SK-N-SH (cell line): Measurements from ENCODE around the gene PRR11.

ENCODE experiments used
- CHD2 ChIP-seq: fragments of 150-350 bp; IDR thresholded peaks from 2 replicates; pipeline ENCODE4 v1.6.1; 2018; ENCODE audit warnings: low read length; ENCODE audit not compliant: partially characterized antibody
- EP300 ChIP-seq, 2 experiments: IDR thresholded peaks; 2 replicates each; pipeline versions ENCODE4 v1.4.0 to v1.6.1; 2012; ENCODE audit warnings: borderline replicate concordance in 1 of 2, low read depth in 1 of 2, low read length in 1 of 2
- EZH2phosphoT487 ChIP-seq: fragments of 200-600 bp; sonication (generic); IDR thresholded peaks from 2 replicates; pipeline ENCODE4 v1.6.1; 2017; ENCODE audit warnings: low read depth, mixed run types, mild to moderate bottlenecking, antibody characterized with exemption, moderate library complexity, borderline replicate concordance
- GABPA ChIP-seq: IDR thresholded peaks from 2 replicates; pipeline ENCODE4 v1.4.0; 2012; ENCODE audit warnings: low read depth, mild to moderate bottlenecking
- GATA2 ChIP-seq: sonication (generic); formaldehyde crosslinking; IDR thresholded peaks from 2 replicates; pipeline ENCODE4 v1.5.0; 2020; ENCODE audit warnings: mild to moderate bottlenecking, missing genetic modification reagents
- IRF3 ChIP-seq: fragments of 150-350 bp; IDR thresholded peaks from 2 replicates; pipeline ENCODE4 v1.6.1; 2016; ENCODE audit warnings: mild to moderate bottlenecking, low read depth, low read length
- REST ChIP-seq: IDR thresholded peaks from 2 replicates; pipeline ENCODE4 v1.6.1; 2012; ENCODE audit warnings: mild to moderate bottlenecking, low read depth, low read length, moderate library complexity
- TCF12 ChIP-seq: IDR thresholded peaks from 2 replicates; pipeline ENCODE4 v1.4.0; 2012
- YY1 ChIP-seq: IDR thresholded peaks from 2 replicates; pipeline ENCODE4 v1.4.0; 2012; ENCODE audit warnings: low read depth, mild to moderate bottlenecking
- TF ChIP-seq, protein P1 (sequence below): fragments of 200-600 bp; sonication (generic); IDR thresholded peaks from 2 replicates; pipeline ENCODE4 v1.6.1; 2017; ENCODE audit warnings: antibody characterized with exemption, mild to moderate bottlenecking, moderate library complexity

GRCh38 chr17:59174671-59175070 lies 19.1 kb downstream of the PRR11 start:
- TF ChIP-seq, protein P1, sequence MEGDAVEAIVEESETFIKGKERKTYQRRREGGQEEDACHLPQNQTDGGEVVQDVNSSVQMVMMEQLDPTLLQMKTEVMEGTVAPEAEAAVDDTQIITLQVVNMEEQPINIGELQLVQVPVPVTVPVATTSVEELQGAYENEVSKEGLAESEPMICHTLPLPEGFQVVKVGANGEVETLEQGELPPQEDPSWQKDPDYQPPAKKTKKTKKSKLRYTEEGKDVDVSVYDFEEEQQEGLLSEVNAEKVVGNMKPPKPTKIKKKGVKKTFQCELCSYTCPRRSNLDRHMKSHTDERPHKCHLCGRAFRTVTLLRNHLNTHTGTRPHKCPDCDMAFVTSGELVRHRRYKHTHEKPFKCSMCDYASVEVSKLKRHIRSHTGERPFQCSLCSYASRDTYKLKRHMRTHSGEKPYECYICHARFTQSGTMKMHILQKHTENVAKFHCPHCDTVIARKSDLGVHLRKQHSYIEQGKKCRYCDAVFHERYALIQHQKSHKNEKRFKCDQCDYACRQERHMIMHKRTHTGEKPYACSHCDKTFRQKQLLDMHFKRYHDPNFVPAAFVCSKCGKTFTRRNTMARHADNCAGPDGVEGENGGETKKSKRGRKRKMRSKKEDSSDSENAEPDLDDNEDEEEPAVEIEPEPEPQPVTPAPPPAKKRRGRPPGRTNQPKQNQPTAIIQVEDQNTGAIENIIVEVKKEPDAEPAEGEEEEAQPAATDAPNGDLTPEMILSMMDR, result no peak
- no peak for TF ChIP-seq CHD2
- TF ChIP-seq TCF12, result no peak
- TF ChIP-seq EZH2phosphoT487, result no peak
- TF ChIP-seq EP300 (IDR thresholded peaks at IDR 0.05; ENCODE audit: borderline replicate concordance in 1 of 2, low read depth in 1 of 2, low read length in 1 of 2), result no peak
- no peak for TF ChIP-seq YY1
- TF ChIP-seq GABPA, result no peak
- TF ChIP-seq GATA2 (CRISPR knock-in tag), result no peak
- TF ChIP-seq IRF3, result no peak
- TF ChIP-seq REST, result no peak
